ENCODE measurements around the gene CYB5R4. TPM values are rescaled to one million over a fixed set of nuclear protein-coding genes. Genes with fewer than 3 reads are reported as not detected.
A peak's percentile ranks its signal among the peaks of the same experiment; 100 is the strongest.

The CYB5R4 gene
- total and polyA plus RNA-seq, 2 donors (not counting 1 experiment from before 2014, with no cell fraction given), result 11.8 to 39.6 TPM

DNA sequence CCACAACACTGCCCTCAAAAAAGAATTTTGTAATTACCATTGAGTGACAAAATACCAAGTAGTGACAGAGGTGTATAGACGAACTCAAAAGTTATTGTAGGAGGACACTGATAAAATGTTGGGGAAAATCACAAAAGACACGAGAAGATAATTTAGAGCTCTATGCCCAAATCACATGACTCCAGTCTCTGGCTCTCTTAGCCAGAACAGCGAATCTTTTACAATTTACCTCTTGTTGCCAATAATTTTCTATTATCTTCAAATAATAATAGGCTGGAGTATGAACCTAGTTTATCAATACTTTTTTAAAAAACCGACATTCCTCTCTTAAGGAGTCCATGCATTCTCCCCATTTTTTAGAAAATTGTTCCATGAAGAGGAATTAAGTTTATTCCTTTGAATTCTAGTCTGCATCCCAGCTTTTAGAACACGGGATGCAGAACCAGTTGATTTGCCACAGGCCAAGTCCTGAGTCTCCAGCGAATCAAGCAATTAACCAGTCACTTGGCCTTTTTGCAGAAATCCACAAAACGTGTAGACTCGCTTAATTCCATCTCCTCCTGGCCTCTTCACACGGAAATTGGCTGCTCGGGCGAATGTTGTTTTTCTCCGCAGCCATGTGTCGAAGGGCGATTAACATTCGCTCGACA is 6.8 kb upstream of the CYB5R4 start:
- H3K27ac ChIP-seq (ENCODE audit: low read length in 2 of 2), result no peak overlapping the region
- H3K9me3 Mint-ChIP-seq (ENCODE audit: insufficient read depth), result no peaks in the 10 kb centered on the region
- peak overlapping the region; percentile 43 for H3K9ac ChIP-seq (ENCODE audit: low read length)
- ChIA-PET CTCF (no interaction called here), POLR2A (no interaction called here)
- no peaks in the 10 kb centered on the region for H3K79me2 ChIP-seq (ENCODE audit: control insufficient read depth, insufficient read depth, low read length)
- H3K36me3 ChIP-seq (replicated peaks in 1 of 2; ENCODE audit: control extremely low read depth in 1 of 2, control insufficient read depth in 1 of 2, extremely low read depth in 1 of 2, insufficient read depth in 2 of 2, low read length in 1 of 2), result no peaks in the 10 kb centered on the region
- peaks cover 61% of the 10 kb centered on the region for H3K27me3 Mint-ChIP-seq
- H3K4me1 ChIP-seq (ENCODE audit: control insufficient read depth in 2 of 2, insufficient read depth in 2 of 2, low read length in 2 of 2), result peaks cover 15% of the 10 kb centered on the region in 2 donors
- H3K4me1 Mint-ChIP-seq, result peaks cover 16% of the 10 kb centered on the region
- H2AFZ ChIP-seq (ENCODE audit: insufficient read depth, low read depth, low read length, poor library complexity, severe bottlenecking), result peak overlapping the region; percentile 62
- no peaks in the 10 kb centered on the region for H4K20me1 ChIP-seq (ENCODE audit: control insufficient read depth, insufficient read depth, low read length, poor library complexity, severe bottlenecking)
- peak overlapping the region in 3 of 5 experiments; percentile 36 to 45 (median 40) for H3K4me3 ChIP-seq (ENCODE audit: control extremely low read depth in 1 of 5, extremely low read depth in 1 of 5, insufficient read depth in 1 of 5, low read depth in 2 of 5, low read length in 4 of 5)
- H3K4me2 ChIP-seq (replicated peaks; ENCODE audit: low read depth, low read length, poor library complexity, severe bottlenecking), result peak overlapping the region; percentile 78
- H3K9me3 ChIP-seq (ENCODE audit: control extremely low read depth in 1 of 3, control insufficient read depth in 2 of 3, insufficient read depth in 1 of 3, low read length in 2 of 3), result peaks cover 0 to 8% (median 0%) of the 10 kb centered on the region in 3 donors
- H3K27me3 ChIP-seq (replicated peaks in 1 of 4; ENCODE audit: control extremely low read depth in 1 of 4, control insufficient read depth in 3 of 4, insufficient read depth in 4 of 4, low read length in 3 of 4), result peaks cover 0 to 47% (median 30%) of the 10 kb centered on the region in 4 experiments
- intact Hi-C loops (cut with micrococcal nuclease), result loop anchor here (10.0 kb wide), 1 partner anchor 658 kb away; the partner anchor contains the start of genes PGM3 and RWDD2A
- peak overlapping the region; percentile 79 for H3K4me3 Mint-ChIP-seq
- ATAC-seq (ENCODE audit: low read depth) (no peak), DNase-seq (no peak)
- H3K27ac Mint-ChIP-seq, result no peak overlapping the region
- WGBS (ENCODE audit: insufficient coverage), result 2% methylated on average over 12 of the region's 16 CpGs
- TF ChIP-seq CTCF (IDR thresholded peaks at IDR 0.05) (no peak), EZH2 (IDR thresholded peaks at IDR 0.05; ENCODE audit: borderline replicate concordance, insufficient read depth, low read depth, low read length, poor library complexity, severe bottlenecking) (no peak)
